GM12873 (cell line): Measurements from ENCODE around the gene CHD2.

Source experiments
- TF ChIP-seq, protein P1 (sequence below): IDR thresholded peaks from 2 replicates; pipeline ENCODE4 v1.5.1; 2012; ENCODE audit warnings: low read depth, mild to moderate bottlenecking, moderate library complexity, low read length, control low read depth; ENCODE audit not compliant: insufficient read depth; ENCODE audit errors: missing control alignments

The CHD2 gene

DNA sequence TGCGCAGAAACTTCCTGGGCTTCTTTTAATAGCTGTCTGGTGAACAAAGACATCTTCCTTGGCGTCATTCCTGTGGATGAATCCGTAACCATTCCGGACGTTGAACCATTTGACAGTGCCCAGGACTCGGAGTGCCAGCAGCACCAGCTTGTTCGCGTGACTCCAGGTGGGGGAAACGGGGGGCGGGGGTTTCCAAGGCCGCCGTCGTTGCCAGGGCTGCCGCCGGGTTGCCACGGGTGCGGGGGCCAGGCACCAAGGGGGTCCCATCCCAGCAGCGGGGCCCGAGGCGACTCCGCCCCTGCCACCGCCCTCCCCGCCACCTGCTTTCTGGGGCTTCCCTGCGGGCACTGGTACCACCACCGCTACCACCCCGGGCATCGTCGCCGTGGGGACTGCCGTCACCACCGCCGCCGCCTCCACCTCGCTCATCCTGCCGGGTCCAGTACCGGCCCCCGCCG, 166.1 kb downstream of the CHD2 start:
- TF ChIP-seq, protein P1, sequence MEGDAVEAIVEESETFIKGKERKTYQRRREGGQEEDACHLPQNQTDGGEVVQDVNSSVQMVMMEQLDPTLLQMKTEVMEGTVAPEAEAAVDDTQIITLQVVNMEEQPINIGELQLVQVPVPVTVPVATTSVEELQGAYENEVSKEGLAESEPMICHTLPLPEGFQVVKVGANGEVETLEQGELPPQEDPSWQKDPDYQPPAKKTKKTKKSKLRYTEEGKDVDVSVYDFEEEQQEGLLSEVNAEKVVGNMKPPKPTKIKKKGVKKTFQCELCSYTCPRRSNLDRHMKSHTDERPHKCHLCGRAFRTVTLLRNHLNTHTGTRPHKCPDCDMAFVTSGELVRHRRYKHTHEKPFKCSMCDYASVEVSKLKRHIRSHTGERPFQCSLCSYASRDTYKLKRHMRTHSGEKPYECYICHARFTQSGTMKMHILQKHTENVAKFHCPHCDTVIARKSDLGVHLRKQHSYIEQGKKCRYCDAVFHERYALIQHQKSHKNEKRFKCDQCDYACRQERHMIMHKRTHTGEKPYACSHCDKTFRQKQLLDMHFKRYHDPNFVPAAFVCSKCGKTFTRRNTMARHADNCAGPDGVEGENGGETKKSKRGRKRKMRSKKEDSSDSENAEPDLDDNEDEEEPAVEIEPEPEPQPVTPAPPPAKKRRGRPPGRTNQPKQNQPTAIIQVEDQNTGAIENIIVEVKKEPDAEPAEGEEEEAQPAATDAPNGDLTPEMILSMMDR = no peak

DNA sequence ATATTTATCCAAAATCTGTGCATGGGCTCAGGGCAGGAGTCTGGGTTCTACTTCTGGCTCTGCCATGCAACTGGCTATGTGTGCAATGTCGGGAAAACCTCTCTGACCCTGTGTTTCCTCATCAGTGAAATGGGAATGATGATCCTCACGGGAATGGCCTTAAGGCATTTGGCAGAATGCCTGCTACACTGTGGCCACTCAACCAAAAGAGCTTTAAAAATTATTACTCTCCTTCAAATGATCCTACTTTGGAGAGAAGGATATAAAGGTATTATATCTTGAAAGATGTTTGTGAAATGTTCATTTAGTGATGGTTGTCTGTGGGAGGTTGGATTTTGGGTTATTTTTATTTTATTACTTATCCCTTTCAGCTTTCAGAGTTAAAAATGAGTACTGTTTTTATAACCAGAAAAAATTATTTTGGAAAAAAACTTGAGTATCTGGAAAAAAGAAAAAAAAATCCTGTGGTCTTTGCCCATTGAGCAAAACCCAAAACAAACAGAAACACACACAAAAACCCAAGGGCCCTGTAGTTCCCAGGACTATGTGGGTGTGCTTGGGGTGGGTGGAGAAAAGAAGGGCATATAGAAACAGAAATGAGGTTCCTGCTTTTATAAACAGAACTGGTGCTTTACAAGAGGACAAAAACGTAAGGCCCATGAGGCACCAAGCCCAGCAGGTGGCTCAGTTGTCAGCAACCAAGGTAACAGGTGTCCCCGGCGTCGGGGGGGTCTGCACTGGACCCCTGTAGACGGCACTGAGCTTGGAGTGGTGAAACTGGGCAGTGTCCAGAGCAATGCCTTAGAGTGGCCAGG, 166.9 kb downstream of the CHD2 start:
- TF ChIP-seq, protein P1 = no peak

DNA sequence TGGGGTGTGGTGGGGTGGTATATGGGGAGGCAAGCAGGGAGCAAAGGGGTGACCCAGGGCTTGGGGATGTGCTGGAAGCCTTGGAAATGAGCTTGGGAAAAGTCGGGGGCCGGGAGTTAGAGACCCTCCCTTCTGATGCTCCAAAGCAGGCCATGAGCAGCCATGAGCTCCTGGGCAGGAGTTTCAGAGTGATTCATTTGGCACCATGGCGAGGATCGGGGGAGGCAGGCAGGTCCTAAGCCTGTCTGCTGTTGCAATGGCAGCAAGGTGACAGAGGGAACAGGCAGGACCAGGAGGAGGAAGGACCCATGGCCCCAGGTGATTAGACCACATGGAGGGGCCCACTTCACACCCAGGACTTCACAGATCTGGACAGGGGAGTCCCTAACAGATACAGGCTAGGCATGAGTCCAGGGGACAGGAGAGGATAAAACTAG, 167.5 kb downstream of the CHD2 start:
- TF ChIP-seq, protein P1 = no peak

DNA sequence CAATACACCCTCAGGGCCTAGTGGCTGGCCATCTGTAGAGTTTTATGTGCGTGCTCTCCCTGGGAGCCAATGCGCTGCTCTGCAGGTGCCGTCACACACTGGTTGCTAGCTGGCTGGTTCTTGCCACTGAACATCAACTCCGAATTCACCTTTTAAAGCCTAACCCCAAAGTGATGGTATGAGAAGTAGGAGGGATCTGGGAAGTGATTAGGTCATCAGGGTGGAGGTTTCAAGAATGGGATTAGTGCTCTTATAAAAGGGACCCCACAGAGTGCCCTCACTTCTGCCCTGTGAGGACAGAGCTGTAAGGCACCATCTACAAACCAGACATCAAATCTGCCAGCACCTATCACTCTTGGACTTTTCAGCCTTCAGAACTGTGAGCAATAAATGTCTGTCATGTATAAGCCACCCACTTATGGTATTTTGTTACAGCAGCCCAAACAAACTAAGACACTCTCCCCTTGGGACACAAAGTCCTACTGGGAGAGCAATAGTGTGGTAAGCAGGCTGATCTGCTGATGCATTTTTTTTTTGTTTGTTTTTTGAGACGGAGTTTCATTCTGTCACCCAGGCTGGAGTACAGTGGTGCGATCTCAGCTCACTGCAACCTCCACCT, 168.6 kb downstream of the CHD2 start:
- TF ChIP-seq, protein P1 = no peak

DNA sequence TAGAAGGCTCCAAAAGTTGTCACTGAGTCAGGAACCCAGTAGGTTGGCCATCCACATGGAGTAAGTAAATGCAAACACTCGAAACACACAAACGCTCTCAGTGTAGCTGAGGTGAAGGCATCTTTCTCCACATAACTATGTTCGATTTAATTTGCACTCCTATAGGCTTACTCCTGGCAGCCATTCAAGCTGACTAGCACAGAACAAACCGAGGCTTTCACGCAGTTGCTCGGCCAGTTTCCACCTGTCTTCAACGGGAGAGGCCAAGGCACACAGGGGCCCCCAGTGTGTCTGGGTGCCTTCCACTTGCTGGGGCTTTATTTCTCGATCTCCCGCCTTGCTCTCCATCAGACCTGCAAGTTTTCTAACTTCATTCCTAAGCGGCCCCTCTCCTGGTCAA, 170.0 kb downstream of the CHD2 start:
- TF ChIP-seq, protein P1 = no peak

DNA sequence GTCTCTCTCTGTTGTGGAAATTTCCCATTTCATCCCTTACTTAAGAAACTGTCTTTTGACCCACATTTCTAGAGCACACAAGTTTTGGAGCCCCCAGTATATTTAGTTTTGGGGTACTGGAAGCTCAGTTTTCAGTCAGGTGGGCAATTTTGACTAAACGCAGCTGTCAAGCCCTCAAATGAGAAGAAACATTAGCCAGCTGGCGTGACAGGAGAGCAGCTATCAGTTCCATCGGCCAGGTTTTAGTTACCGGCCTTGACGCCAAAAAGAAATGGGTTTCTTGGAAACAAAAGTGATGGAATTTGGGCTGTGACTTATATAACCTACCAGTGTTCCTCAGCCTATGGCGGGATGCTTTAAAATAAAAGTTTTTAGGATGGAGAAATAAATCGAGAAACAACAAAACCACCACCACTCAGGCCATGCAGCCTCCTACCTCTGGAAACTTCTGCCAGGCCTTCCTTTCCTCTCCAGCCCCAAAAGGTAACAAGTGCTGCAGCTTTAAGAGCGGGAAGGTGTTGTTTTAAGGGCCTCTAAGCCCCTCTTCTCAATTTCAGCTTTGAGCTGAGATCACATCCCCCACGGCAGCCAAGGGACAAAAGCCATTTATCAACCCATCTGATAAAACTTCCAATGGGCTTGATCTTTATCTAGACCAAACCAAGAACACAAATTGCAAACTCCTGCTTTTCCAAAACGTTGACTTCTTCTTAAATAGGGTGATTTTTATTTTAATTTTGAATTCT, 170.6 kb downstream of the CHD2 start:
- TF ChIP-seq, protein P1 = no peak

DNA sequence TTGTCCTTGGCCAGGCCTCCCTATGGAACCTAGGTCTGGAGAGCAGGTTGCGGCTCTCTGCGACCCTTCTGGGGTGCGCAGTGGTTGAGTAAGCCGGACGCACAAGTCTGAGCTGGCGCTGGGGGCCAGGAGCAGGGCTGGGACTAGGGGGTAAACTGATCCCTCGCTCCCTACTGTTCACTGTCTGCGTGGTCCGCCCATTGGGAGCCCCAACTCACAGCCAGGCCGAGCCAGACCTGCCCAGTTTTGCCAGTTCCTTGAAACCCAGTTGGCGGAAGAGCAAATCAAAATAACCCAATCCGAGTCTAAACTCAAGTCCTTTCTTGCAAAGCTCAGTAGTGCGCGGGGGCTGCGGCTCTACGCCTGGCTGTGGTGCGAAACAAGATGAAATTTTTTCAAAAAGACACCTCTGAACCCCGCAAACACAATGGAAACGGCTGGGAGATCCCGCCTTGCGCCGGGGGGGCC, 171.4 kb downstream of the CHD2 start:
- TF ChIP-seq, protein P1 = no peak
